Mononuclear cell (primary cell): ENCODE measurements around the gene MED13L. TPM values are rescaled to one million over a fixed set of nuclear protein-coding genes. Genes with fewer than 3 reads are reported as not detected.
"Not testable (repeated sequence)": the region's sequence is repeated elsewhere in the genome, so short reads cannot be mapped to it uniquely, and the experiment has no call there.

ENCODE experiments used
- H3K27me3 ChIP-seq: 2 replicates; pipeline ENCODE4 v1.6.0; 2011; ENCODE audit warnings: low read length, control low read depth; ENCODE audit not compliant: insufficient read depth
- H3K4me1 ChIP-seq: 2 replicates; pipeline ENCODE4 v1.5.1; 2011; ENCODE audit warnings: mild to moderate bottlenecking, low read length, control low read depth; ENCODE audit not compliant: insufficient read depth
- H3K4me3 ChIP-seq: 2 replicates; pipeline ENCODE4 v1.5.1; 2011; ENCODE audit warnings: mild to moderate bottlenecking, low read length, moderate library complexity
- H3K9me3 ChIP-seq: 2 replicates; pipeline ENCODE4 v1.5.1; 2011; ENCODE audit warnings: low read depth, mild to moderate bottlenecking, control low read depth, low read length
- total RNA-seq: library from RNA; depleted of rRNA; stranded (reverse); fragments of >200 nt; gene quantifications from one replicate; pipeline ENCODE4 v1.2.3, GENCODE V29; 2012

Gene MED13L
- total RNA-seq, 1 donor = 382 TPM

DNA sequence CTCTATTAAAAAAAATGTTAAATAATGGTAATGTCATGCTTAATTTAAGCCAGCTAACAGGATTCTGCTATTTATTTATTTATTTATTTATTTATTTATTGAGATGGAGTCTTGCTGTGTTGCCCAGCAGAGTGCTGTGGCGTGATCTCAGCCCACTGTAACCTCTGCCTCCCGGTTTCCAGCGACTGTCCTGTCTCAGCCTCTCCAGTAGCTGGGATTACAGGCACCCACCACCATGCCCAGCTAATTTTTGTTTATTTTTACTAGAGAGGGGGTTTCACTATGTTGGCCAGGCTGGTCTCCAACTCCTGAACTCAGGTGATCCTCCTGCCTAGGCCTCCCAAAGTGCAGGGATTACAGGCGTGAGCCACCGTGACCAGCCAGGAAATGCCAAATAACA is 43.3 kb downstream of the MED13L start:
- not testable (repeated sequence) for H3K4me3 ChIP-seq, H3K27me3 ChIP-seq, H3K4me1 ChIP-seq

DNA sequence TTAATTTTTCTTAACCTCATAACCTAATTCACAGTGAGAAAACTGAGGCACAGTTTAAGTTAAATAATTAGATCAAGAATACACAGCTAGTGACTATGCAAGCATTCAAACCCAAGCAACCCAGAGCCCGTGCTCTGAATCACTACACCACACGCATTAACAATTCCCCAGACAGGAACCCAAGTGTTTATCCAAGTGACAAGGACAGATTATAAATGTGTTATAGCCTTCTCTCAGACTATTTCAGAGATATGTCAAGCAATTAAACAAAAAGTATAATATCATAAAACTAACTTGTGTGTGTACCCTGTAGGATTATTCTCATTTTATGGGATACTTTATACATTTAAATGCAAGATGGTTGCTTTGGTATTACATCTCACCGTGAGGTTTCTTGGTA is 43.8 kb downstream of the MED13L start:
- Histone ChIP-seq H3K4me1 (no peaks in the 10 kb centered on the region), H3K27me3 (no peaks in the 10 kb centered on the region), H3K4me3 (no peak overlapping the region), H3K9me3 (no peaks in the 10 kb centered on the region)

More for the DNA sequence above, 43.3 kb downstream of the MED13L start:
- H3K9me3 ChIP-seq = not testable (repeated sequence)

DNA sequence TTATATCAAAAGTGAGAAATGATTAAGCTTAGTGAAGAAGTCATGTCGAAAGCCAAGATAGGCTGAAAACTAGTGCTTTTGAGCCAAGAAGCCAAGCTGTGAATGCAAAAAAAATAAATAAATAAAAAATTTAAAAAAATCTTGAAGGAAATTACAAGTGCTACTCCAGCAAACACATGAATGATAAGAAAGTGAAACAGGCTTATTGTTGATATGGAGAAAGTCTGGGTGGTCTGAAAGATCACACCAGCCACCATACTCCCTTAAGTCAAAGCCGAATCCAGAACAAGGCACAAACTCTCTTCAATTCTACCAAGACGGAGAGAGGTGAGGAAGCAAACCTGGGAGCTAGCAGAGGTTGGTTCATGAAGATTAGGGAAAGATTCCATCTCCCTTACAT is 49.7 kb downstream of the MED13L start:
- no peaks in the 10 kb centered on the region for H3K27me3 ChIP-seq
- H3K4me3 ChIP-seq = no peak overlapping the region
- H3K4me1 ChIP-seq = no peaks in the 10 kb centered on the region
- no peaks in the 10 kb centered on the region for H3K9me3 ChIP-seq

DNA sequence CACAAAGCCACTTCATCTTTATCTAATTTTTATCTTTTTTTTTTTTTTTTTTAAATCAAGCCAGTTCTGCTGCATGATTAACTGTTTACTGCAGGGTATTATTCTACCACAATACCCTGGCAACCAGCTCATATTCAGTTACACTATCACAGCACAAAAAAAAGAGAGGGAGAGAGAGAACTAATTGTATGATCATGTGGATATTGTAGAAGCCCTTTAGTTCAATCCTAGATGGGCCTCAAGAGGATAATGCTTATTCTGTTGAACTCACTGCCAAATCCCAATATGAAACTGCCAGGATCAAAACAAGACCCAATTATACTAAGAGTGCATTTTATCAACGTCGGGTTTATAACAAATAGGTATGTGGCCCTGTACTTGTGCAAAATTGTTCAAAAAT is 51.5 kb downstream of the MED13L start:
- H3K27me3 ChIP-seq = no peaks in the 10 kb centered on the region
- H3K4me3 ChIP-seq = no peak overlapping the region
- no peaks in the 10 kb centered on the region for H3K4me1 ChIP-seq

DNA sequence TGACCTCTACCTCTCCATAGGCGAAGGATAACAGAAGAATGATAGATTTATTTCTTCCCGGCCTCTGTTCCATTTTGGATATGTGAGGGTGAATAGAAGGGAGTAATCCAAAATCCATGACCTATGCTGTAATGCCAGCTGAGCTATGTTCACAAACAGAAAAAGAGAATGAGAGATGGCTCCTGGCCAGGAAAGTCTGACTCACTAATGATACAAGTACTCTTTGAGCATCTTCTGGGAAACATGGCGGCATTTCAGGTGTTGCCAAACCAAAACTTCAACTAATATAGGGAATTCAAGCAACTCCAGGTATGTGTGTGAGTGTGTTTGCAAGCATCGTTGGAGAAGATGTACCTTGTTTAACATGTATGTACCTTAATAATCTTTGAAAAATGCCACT is 55.1 kb downstream of the MED13L start:
- Histone ChIP-seq H3K9me3 (no peaks in the 10 kb centered on the region), H3K4me3 (no peak overlapping the region), H3K4me1 (peaks cover 12% of the 10 kb centered on the region), H3K27me3 (no peaks in the 10 kb centered on the region)

More for the DNA sequence above, 51.5 kb downstream of the MED13L start:
- no peaks in the 10 kb centered on the region for H3K9me3 ChIP-seq

DNA sequence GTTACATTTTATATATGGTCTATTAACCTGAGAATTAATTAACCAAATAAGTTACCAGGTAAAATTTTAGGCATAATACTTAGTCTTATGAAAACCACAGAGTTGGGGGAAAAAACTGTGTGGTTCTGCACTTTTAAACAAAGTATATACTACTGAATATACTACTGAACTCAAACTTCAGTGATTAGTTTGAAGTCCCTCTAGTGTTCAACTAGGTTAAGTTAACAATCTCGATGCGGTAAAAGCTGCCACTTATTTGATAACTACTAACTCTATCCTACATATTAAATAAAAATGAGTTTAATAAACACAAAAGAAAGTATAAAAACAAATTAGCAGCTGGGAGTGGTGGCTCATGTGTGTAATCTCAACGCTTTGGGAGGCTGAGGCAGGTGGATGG is 56.7 kb downstream of the MED13L start:
- no peaks in the 10 kb centered on the region for H3K27me3 ChIP-seq
- H3K4me3 ChIP-seq = no peak overlapping the region
- no peaks in the 10 kb centered on the region for H3K9me3 ChIP-seq
- peaks cover 19% of the 10 kb centered on the region for H3K4me1 ChIP-seq

DNA sequence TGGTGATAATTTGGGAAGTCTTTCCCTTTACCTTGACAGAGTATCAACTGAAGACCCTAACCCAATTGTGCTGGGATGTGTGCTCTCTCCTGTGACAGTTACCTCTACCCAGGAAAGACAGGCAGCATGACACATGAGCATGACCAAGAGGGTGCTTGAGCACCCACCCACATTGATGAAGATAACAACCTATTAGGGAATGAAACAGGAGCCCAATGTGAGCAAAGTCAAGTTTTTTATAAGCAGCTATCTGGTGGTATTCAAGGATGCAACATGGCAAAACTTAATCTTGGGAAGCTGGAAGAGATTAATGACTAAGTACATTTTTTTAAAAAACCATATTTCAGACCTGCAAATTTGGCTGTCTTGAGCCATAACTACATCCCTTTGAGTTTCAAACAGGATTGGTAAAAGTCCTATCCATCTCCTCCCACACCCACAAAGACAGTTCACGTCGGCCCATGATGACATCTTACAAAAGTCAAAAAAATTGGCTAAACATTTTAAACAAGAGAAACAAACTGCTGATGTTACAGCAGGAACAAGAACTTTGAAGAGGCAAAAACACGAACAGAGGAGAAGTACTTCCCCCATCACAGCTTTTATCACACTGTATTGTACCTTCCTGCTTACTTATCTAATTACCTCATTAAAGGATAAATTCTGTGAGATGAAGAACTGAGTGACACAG is 60.3 kb downstream of the MED13L start:
- Histone ChIP-seq H3K4me1 (peaks cover 27% of the 10 kb centered on the region), H3K27me3 (no peaks in the 10 kb centered on the region), H3K4me3 (no peak overlapping the region), H3K9me3 (no peaks in the 10 kb centered on the region)

DNA sequence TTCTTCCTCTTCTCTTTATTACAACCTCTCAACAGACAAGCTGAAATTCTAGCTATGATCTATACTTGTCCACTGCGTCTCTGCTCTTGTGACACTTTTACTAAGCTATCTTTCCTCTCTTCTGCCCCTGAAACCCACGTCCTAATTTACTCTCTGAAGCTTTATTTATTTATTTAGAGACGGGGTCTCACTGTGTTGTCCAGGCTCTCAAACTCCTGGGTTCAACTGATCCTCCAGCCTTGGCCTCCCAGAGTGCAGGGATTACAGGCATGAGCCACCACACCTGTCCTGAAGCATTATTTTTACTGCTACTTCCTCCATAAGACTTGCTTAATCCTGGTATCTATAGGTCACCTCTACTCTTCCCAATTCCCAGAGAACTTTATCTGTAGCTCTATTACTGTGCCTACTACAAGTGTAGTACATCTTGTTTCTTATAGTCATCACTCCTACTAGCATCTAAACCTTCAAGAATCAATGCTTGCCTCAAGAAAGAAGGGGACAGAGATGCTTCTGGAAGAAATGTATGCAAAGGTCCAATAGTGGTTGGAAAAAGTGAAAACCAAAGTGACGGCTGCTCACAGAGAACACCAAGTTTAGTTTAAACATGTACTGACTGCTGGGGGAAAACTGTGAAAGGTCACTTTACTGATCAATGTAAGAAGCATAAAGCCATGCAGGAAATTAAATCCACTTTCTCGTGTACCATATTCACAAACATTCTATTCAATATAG is 61.3 kb downstream of the MED13L start:
- peaks cover 29% of the 10 kb centered on the region for H3K4me1 ChIP-seq
- H3K4me3 ChIP-seq = no peak overlapping the region
- no peaks in the 10 kb centered on the region for H3K9me3 ChIP-seq
- no peaks in the 10 kb centered on the region for H3K27me3 ChIP-seq

DNA sequence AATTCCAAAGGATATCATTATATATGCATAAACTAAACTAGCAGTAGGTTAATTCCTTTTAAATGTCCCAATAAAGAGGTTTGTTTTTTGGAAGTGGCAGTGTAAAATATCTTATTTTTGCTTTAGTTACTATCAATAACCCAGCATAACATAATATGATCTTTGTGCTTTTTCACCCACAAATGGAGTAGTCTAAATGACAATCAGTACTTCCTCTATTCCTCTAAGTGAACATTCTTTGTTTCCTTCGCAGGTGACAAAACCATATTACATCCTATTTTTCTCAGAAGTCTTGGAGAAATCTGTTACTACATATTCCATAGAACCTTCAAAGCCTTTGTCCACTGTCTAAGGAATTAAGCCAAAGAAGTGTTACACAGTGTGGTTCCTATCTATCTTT is 62.5 kb downstream of the MED13L start:
- H3K4me3 ChIP-seq = no peak overlapping the region
- no peaks in the 10 kb centered on the region for H3K27me3 ChIP-seq
- H3K9me3 ChIP-seq = no peaks in the 10 kb centered on the region
- peaks cover 36% of the 10 kb centered on the region for H3K4me1 ChIP-seq

DNA sequence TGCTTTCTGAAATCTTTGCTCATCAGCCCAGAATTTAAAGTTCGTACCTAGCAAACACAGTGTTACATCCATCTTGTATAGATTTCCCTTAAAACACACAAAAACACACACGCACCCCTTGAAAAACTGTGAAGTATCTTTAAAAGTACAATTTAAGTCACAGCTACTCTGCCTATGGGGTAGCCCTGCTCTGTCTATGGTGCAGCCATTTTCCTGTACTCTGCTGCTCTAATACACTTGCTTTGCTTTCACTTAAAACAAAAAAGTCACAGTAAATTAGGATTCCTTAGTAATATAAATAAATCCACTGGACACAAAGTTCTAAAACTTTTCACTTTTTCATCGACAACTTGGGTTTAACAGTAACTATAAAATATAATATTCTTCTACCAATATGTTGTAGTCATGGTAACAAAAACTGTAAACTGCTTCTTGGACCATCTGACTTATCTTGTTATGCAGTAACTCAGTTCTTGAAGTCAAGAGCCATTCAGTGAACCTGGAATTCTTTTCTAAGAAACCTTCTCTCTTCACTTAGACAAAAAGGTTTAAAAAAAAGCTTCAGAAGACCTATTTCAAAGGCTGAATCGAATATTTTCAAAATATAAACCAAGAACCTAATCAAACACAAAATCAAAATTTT is 63.5 kb downstream of the MED13L start:
- Histone ChIP-seq H3K27me3 (no peaks in the 10 kb centered on the region), H3K4me3 (no peak overlapping the region), H3K9me3 (no peaks in the 10 kb centered on the region), H3K4me1 (peaks cover 43% of the 10 kb centered on the region)

DNA sequence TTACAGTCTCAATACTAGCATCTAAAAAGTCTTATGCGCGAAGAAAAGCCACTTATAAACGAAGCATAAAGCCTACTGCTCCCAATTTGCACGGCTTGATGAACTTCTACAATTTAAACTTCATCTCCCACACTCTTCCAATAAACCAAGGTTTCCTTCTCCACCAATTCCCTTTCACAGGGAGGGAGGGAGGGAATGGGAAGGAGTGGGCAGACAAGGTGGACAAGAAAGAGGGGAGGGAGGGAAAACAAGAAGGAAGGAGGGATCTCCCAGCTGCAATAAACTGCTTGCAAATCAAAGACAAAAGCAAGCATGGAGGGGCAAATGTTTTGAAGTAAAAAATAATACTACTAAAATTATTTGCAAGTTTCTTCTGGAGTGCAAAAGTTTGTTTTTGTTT is 64.5 kb downstream of the MED13L start:
- Histone ChIP-seq H3K4me3 (no peak overlapping the region), H3K4me1 (peaks cover 36% of the 10 kb centered on the region), H3K27me3 (no peaks in the 10 kb centered on the region), H3K9me3 (no peaks in the 10 kb centered on the region)

DNA sequence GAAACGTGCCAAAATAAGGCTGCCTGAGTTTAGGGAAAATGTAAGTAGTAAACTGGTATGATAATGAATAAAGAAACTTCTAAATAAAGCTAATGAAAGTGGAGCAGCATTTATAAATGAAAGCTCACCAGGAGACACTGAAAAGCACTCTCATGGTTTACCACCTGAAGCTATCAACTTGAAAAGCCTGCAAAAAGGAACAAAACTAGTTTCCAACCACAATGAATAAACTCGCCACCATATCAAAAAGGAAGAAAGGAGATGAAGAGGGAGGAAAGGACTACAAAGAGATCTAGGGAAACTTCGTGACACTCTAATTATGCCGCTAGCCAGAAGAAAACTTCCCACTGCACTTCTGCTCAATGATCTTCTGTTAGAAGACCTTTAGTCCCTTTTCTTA is 66.7 kb downstream of the MED13L start:
- no peaks in the 10 kb centered on the region for H3K27me3 ChIP-seq
- H3K4me1 ChIP-seq = peaks cover 24% of the 10 kb centered on the region
- H3K4me3 ChIP-seq = no peak overlapping the region
- no peaks in the 10 kb centered on the region for H3K9me3 ChIP-seq

DNA sequence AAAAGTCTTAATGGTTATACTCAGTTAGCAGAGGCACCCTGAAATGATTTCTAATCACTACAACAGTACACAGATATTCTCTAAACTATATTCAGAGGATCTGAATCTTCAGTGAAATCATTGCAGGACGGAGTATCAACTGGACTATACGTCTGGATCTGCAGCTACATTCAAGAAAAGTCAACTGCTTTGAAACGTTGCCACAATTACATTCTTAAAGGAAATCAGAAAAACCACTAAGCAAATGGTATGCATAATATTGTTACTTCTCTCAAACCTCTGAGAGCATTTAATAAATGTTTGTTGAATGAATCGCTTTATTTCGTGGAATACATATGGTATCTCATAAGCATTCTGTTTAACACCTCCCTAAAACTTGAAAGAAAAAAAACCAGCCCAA is 67.4 kb downstream of the MED13L start:
- Histone ChIP-seq H3K4me1 (peaks cover 20% of the 10 kb centered on the region), H3K4me3 (no peak overlapping the region)

DNA sequence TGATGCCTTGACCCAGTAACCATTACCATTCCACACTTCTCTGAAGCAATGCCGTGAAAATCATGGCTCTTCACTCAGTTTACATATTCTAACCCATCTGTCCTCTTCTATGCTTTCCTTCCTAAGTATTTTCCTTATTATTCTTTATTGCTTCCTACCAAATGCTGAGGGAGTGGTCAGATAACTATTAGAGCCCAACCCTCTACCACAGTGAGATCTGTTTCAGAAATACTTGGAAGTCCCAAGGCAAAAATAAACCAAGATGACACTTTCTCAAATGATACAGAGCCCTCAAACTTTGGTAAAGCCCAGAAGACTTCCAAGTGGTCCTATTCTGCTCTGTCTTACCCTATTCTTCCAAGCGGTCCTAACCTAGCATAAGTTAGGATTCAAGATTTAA is 68.0 kb downstream of the MED13L start:
- Histone ChIP-seq H3K4me3 (no peak overlapping the region), H3K9me3 (no peaks in the 10 kb centered on the region), H3K4me1 (peaks cover 20% of the 10 kb centered on the region), H3K27me3 (no peaks in the 10 kb centered on the region)

More for the DNA sequence above, 67.4 kb downstream of the MED13L start:
- Histone ChIP-seq H3K9me3 (no peaks in the 10 kb centered on the region), H3K27me3 (no peaks in the 10 kb centered on the region)

DNA sequence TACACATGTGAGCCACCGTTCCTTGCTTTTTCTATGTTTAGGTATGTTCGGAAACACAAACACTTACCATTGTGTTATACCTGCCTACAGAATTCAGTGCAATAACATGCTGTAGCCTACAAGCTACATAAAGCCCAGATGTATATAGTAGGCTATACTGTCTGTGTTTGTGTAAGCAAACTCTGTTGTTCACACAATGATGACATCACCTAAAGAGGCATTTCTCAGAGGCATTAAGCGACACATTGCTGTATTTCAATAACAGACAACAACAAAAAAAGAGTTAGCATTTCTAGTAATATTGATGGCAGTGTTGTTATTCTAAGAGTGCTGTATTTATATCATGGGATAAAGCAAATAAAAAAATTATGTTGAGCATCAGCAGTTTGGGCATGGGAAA is 70.2 kb downstream of the MED13L start:
- Histone ChIP-seq H3K9me3 (no peaks in the 10 kb centered on the region), H3K4me1 (peaks cover 16% of the 10 kb centered on the region), H3K4me3 (no peak overlapping the region), H3K27me3 (no peaks in the 10 kb centered on the region)
